ENCODE measurements around the gene TMTC1.

Gene TMTC1

GRCh38 chr12:29533815-29534489, 249.8 kb downstream of the TMTC1 start:
- no peak for DNase-seq (ENCODE audit: low read depth)

GRCh38 chr12:29531471-29531870, 252.3 kb downstream of the TMTC1 start:
- no peak for DNase-seq (ENCODE audit: low read depth)

GRCh38 chr12:29530436-29530835, 253.3 kb downstream of the TMTC1 start:
- no peak for DNase-seq (ENCODE audit: low read depth)

DNA sequence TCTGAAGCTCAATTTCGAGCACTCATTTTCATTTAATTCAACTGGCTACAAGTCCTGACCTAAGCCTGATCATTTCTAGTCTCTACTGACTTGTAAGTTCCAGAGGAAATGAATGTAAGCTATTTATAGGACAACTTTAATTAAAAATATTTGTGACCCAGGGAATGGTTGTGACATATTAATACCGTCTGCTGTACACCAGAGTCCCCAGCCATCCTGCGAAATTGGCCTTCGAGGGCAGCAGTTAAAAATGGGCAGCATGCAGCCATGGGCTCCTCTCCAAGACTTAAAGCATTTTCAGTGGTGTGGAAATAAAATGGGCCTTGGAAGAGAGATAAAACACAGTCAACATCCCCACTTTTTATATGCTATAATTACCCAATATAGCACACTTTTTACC, 255.6 kb downstream of the TMTC1 start:
- no peak for DNase-seq (ENCODE audit: low read depth)

DNA sequence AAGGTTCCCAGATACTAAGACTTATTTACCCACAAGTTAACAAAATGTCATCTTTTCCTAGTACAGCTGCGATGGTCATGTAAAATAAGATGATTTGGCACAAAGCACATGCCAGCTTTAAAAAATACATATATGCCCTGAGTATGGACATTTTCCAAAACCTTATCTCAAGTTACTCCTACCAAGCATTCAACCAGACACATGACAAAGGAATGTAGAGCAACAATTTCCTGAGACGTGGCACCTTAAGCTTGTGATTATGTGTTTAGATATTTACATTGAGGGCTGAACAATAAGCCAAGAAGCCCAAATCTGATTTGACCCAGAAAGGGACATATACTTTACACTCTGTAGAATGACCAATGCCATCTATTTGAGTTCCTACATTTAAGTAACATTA, 261.8 kb downstream of the TMTC1 start:
- DNase-seq (ENCODE audit: low read depth): no peak

GRCh38 chr12:29519585-29520182, 264.1 kb downstream of the TMTC1 start:
- no peak for DNase-seq (ENCODE audit: low read depth)

DNA sequence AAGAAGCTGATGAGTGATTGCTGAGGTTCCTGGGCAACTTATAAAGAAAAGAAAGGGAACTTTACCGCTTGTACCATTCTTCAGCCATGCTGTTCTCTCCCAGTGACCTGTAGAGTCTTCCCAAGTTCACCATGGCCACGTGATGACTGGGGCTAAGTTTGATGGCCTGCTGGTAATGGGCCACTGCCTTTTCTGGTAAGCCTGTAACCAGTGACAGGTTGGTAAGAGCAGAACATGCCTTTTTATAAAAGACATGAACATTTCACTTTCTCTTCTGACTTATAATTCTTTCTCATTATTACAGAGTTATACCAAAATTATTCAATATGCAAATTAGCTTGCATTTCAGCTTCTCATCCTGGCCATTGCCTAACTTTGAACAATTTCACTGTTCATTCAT, 265.3 kb downstream of the TMTC1 start:
- DNase-seq (ENCODE audit: low read depth): no peak

- no peak for DNase-seq (ENCODE audit: low read depth)
Measured at GRCh38 chr12:29517264-29517663, 266.5 kb downstream of the TMTC1 start.

DNA sequence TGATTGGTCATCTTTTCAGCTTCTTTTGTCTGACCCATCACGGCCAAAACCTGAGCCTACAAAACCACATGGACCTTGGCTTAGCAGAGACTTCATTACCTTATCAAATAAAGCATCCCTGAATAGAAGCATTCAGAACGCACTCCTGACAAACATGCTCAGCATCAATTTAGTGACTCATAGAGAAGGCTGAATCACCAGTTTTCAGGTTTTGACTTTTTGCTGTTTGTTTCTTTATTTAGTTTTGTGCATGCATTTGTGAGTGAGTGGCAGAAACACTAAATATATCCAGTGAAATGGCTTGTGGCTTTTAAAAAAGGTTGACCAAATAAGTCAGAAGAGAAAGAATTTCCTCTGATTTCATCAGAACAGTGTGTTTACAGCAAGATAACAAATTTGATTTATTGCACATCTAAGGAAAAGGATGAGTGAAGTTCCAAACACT, 267.3 kb downstream of the TMTC1 start:
- DNase-seq (ENCODE audit: low read depth): no peak

DNA sequence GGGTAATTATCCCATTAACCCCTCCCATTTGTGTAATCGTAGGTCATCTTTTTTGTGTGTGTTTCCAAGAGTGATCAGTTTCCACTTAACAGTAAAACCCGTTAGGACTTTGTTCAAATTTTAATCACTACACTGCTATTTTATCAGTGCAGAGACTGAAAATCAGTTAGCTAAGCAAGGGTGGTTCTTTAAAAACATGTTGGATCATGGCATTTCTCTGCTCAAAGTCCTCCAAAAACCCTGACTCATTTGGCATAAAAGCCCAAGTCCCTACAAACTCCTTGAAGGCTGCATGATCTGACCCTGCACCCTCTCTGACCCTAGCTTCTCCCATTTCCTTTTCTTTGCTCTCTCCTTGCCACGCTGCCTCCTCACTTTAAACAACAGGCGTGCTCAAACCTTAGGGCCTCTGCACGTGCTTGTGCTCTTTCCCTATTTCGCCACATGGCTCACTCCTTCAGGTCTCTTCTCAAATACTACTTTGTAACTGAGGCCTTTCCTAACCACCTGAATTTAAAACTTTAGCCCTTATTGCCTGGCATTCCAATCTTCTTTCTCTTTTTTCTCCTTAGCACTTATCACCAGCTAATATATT, 273.1 kb downstream of the TMTC1 start:
- DNase-seq (ENCODE audit: low read depth): no peak

- DNase-seq (ENCODE audit: low read depth): no peak
Measured at GRCh38 chr12:29509503-29509902, 274.2 kb downstream of the TMTC1 start.

GRCh38 chr12:29508949-29509348, 274.8 kb downstream of the TMTC1 start:
- no peak for DNase-seq (ENCODE audit: low read depth)

DNA sequence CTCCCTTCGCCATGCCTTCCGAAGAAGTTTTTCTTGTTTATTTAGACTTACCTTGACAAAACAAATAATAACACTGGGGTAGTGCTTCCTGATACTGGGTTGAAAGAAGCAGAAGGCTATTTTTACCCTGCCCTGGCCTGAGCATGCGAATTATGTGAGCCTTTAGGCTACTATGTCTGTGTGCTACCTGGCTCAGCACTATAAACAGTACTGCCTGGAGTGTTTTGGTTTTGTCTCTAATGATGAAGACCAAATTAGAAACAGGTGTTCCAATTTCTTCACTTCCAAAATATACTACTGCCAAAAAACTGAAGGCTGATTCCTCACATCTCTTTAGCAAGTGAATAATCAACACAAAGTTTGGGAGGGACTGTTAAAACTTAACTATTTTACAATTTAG, 278.6 kb downstream of the TMTC1 start:
- DNase-seq (ENCODE audit: low read depth): no peak

DNA sequence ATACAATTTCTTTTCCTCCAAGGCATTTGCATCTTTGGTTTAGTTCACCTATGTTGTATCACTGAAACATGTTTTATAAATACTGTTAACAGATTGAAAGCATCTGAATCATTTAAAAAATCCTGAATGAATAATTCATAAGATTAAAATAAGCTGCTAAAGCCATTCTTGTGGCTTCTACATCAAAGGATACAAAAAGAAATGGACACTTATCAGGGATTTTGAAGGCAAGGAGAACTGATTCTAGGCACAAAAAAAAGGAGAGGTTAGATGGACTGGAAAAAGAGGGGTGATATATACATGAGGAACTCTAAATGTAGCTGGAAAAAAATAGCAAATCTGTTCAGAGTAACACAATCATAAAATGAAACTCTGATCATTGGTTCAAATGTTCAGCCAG, 280.5 kb downstream of the TMTC1 start:
- no peak for DNase-seq (ENCODE audit: low read depth)

DNA sequence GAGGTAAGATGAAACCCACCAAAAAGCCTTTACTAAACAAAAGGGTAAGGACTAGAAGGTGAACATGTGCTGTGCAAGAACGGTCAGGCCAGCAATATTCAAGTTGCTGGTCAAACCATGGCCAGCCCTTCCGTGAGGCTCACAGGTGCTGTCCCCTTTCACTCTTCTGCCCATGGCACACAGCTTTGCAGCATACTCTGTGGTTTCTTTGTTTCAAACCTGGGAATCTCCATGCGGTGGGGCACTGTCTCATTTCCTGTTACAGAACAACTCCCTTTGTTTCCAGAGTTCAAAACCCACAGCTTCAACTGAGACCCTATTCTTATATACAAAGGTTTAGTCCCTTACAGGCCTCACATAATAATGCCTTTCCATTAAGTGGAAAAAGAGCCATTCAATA, 284.5 kb downstream of the TMTC1 start:
- no peak for DNase-seq (ENCODE audit: low read depth)

- no peak for DNase-seq (ENCODE audit: low read depth)
Measured at GRCh38 chr12:29497588-29497987, 286.2 kb downstream of the TMTC1 start, which contains the start of gene OVCH1. OVCH1 (minus strand) TSS chr12:29497686; CDS start chr12:29497686, 0 bp downstream.

GRCh38 chr12:29492891-29493290, 290.9 kb downstream of the TMTC1 start:
- DNase-seq (ENCODE audit: low read depth): no peak

- no peak for DNase-seq (ENCODE audit: low read depth)
Measured at GRCh38 chr12:29486972-29487371, 296.8 kb downstream of the TMTC1 start.

- no peak for DNase-seq (ENCODE audit: low read depth)
Measured at GRCh38 chr12:29463198-29463597, 320.5 kb downstream of the TMTC1 start.

DNA sequence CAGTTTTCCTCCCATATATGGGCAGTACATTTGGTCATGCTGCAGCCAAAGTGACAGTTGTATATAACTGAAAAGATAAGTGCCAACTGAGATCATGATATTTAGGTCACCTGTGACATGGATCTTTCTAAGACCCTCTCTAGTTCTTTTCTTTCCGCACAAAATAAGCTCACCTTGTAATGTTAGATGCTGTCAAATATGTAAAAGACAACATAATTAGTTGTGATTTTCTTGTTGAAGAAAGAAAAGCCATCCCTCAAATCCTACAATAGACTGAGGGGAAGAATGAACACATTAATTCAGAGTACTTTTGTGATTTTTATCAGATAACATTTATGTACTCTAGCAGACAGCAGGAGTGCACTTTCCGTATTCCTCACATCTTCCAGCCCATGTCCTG, 323.7 kb downstream of the TMTC1 start:
- no peak for DNase-seq (ENCODE audit: low read depth)

GRCh38 chr12:29455087-29455486, 328.7 kb downstream of the TMTC1 start:
- no peak for DNase-seq (ENCODE audit: low read depth)

DNA sequence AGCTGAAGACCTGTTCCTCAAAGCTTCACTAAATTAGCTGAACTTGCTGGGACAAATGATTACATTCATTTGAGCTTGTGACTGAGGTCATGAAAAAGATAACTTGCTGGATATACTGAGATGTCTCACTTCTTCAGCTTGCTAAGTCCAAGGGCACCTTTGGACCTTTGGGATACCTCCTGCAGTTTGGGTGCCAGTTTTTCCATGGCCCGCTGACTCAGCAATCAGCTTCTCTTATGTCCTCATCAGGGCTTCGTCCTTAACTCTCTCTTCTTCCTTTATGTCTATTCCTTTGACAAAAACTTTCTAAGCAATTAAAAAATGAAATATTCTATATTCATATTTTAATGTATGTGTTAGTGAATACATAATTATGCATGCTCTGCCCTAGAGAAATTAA, 331.9 kb downstream of the TMTC1 start:
- DNase-seq (ENCODE audit: low read depth): no peak
